ENCODE data around the gene EPHB1. TPM values are rescaled to one million over a fixed set of nuclear protein-coding genes. Genes with fewer than 3 reads are reported as not detected.

Gene EPHB1
- total RNA-seq, 1 donor from 2014 or later = 13.7 TPM

GRCh38 chr3:135007607-135008006, 212.5 kb downstream of the EPHB1 start:
- H3K9me3 Mint-ChIP-seq = no peaks in the 10 kb centered on the region
- no peak overlapping the region for H3K4me3 Mint-ChIP-seq
- DNase-seq (ENCODE audit: low read depth, low spot score) = no peak
- H3K27me3 Mint-ChIP-seq (ENCODE audit: low read depth) = no peaks in the 10 kb centered on the region
- peaks cover 2% of the 10 kb centered on the region for H3K36me3 Mint-ChIP-seq (ENCODE audit: low read depth)
- no peaks in the 10 kb centered on the region for H3K4me1 Mint-ChIP-seq
- H3K27ac Mint-ChIP-seq (ENCODE audit: unreplicated experiment) = no peak overlapping the region
- TF ChIP-seq CTCF (conservative IDR thresholded peaks at IDR 0.05) = no peak

GRCh38 chr3:135008326-135008725, 213.3 kb downstream of the EPHB1 start:
- DNase-seq (ENCODE audit: low read depth, low spot score) = no peak
- no peak overlapping the region for H3K27ac Mint-ChIP-seq (ENCODE audit: unreplicated experiment)
- no peaks in the 10 kb centered on the region for H3K9me3 Mint-ChIP-seq
- no peak overlapping the region for H3K4me3 Mint-ChIP-seq
- H3K4me1 Mint-ChIP-seq = no peaks in the 10 kb centered on the region
- H3K36me3 Mint-ChIP-seq (ENCODE audit: low read depth) = peaks cover 2% of the 10 kb centered on the region
- no peak for TF ChIP-seq CTCF (conservative IDR thresholded peaks at IDR 0.05)
- no peaks in the 10 kb centered on the region for H3K27me3 Mint-ChIP-seq (ENCODE audit: low read depth)

GRCh38 chr3:135009014-135009413, 214.0 kb downstream of the EPHB1 start:
- no peak for TF ChIP-seq CTCF (conservative IDR thresholded peaks at IDR 0.05)
- Mint-ChIP-seq H3K4me3 (no peak overlapping the region), H3K27ac (ENCODE audit: unreplicated experiment) (no peak overlapping the region), H3K4me1 (no peaks in the 10 kb centered on the region), H3K27me3 (ENCODE audit: low read depth) (no peaks in the 10 kb centered on the region), H3K36me3 (ENCODE audit: low read depth) (peaks cover 2% of the 10 kb centered on the region), H3K9me3 (no peaks in the 10 kb centered on the region)
- no peak for DNase-seq (ENCODE audit: low read depth, low spot score)

- H3K4me1 Mint-ChIP-seq = peaks cover 4% of the 10 kb centered on the region
- H3K27me3 Mint-ChIP-seq (ENCODE audit: low read depth) = no peaks in the 10 kb centered on the region
- no peak overlapping the region for H3K4me3 Mint-ChIP-seq
- H3K27ac Mint-ChIP-seq (ENCODE audit: unreplicated experiment) = no peak overlapping the region
- H3K36me3 Mint-ChIP-seq (ENCODE audit: low read depth) = no peaks in the 10 kb centered on the region
- no peak for TF ChIP-seq CTCF (conservative IDR thresholded peaks at IDR 0.05)
- DNase-seq (ENCODE audit: low read depth, low spot score) = no peak
- no peaks in the 10 kb centered on the region for H3K9me3 Mint-ChIP-seq
Observed at GRCh38 chr3:135012101-135012500, 217.0 kb downstream of the EPHB1 start.

GRCh38 chr3:135013206-135013605, 218.1 kb downstream of the EPHB1 start:
- no peaks in the 10 kb centered on the region for H3K27me3 Mint-ChIP-seq (ENCODE audit: low read depth)
- no peaks in the 10 kb centered on the region for H3K36me3 Mint-ChIP-seq (ENCODE audit: low read depth)
- H3K4me3 Mint-ChIP-seq = no peak overlapping the region
- no peak overlapping the region for H3K27ac Mint-ChIP-seq (ENCODE audit: unreplicated experiment)
- peaks cover 11% of the 10 kb centered on the region for H3K4me1 Mint-ChIP-seq
- no peak for DNase-seq (ENCODE audit: low read depth, low spot score)
- no peak for TF ChIP-seq CTCF (conservative IDR thresholded peaks at IDR 0.05)
- H3K9me3 Mint-ChIP-seq = no peaks in the 10 kb centered on the region

- DNase-seq (ENCODE audit: low read depth, low spot score) = no peak
- Mint-ChIP-seq H3K27me3 (ENCODE audit: low read depth) (no peaks in the 10 kb centered on the region), H3K4me3 (no peak overlapping the region), H3K27ac (ENCODE audit: unreplicated experiment) (no peak overlapping the region), H3K36me3 (ENCODE audit: low read depth) (no peaks in the 10 kb centered on the region), H3K4me1 (peaks cover 17% of the 10 kb centered on the region), H3K9me3 (no peaks in the 10 kb centered on the region)
- TF ChIP-seq CTCF (conservative IDR thresholded peaks at IDR 0.05) = no peak
Observed at GRCh38 chr3:135014566-135014965, 219.5 kb downstream of the EPHB1 start.

All from neural crest cell (in vitro differentiated cells).